Measurements from ENCODE around the gene CRP.
"Not testable (repeated sequence)": the region's sequence is repeated elsewhere in the genome, so short reads cannot be mapped to it uniquely, and the experiment has no call there.

CRP gene

GRCh38 chr1:159743651-159744410 is 29.4 kb upstream of the CRP start:
- H3K4me3 ChIP-seq (ENCODE audit: low read depth, low read length): no peak overlapping the region
- H3K36me3 ChIP-seq (ENCODE audit: control insufficient read depth, insufficient read depth, low read length): no peaks in the 10 kb centered on the region

GRCh38 chr1:159737238-159737916 is 23.0 kb upstream of the CRP start:
- H3K36me3 ChIP-seq (ENCODE audit: control insufficient read depth, insufficient read depth, low read length): no peaks in the 10 kb centered on the region
- no peak overlapping the region for H3K4me3 ChIP-seq (ENCODE audit: low read depth, low read length)
- no peak overlapping the region for H3K27ac ChIP-seq (ENCODE audit: low read depth, low read length)
- H3K9ac ChIP-seq (ENCODE audit: low read length): no peak overlapping the region
- no peaks in the 10 kb centered on the region for H3K4me1 ChIP-seq (ENCODE audit: control insufficient read depth, insufficient read depth, low read length)
- no peaks in the 10 kb centered on the region for H3K9me3 ChIP-seq (ENCODE audit: control insufficient read depth, insufficient read depth, low read depth, low read length)
- H3K27me3 ChIP-seq (ENCODE audit: control insufficient read depth, insufficient read depth, low read length): no peaks in the 10 kb centered on the region

More at GRCh38 chr1:159743651-159744410, 29.4 kb upstream of the CRP start:
- no peaks in the 10 kb centered on the region for H3K4me1 ChIP-seq (ENCODE audit: control insufficient read depth, insufficient read depth, low read length)
- no peak overlapping the region for H3K27ac ChIP-seq (ENCODE audit: low read depth, low read length)
- no peaks in the 10 kb centered on the region for H3K27me3 ChIP-seq (ENCODE audit: control insufficient read depth, insufficient read depth, low read length)
- H3K9me3 ChIP-seq (ENCODE audit: control insufficient read depth, insufficient read depth, low read depth, low read length): no peaks in the 10 kb centered on the region
- H3K9ac ChIP-seq (ENCODE audit: low read length): no peak overlapping the region

- not testable (repeated sequence) for H3K36me3 ChIP-seq (ENCODE audit: control insufficient read depth, insufficient read depth, low read length); H3K27ac ChIP-seq (ENCODE audit: low read depth, low read length); H3K4me3 ChIP-seq (ENCODE audit: low read depth, low read length); H3K9ac ChIP-seq (ENCODE audit: low read length); H3K27me3 ChIP-seq (ENCODE audit: control insufficient read depth, insufficient read depth, low read length); H3K4me1 ChIP-seq (ENCODE audit: control insufficient read depth, insufficient read depth, low read length)
- peaks cover 56% of the 10 kb centered on the region for H3K9me3 ChIP-seq (ENCODE audit: control insufficient read depth, insufficient read depth, low read depth, low read length)
These were observed 8.8 kb upstream of the CRP start for GRCh38 chr1:159723188-159723587.

GRCh38 chr1:159719990-159720389 is 5.6 kb upstream of the CRP start:
- H3K9ac ChIP-seq (ENCODE audit: low read length): no peak overlapping the region
- no peaks in the 10 kb centered on the region for H3K4me1 ChIP-seq (ENCODE audit: control insufficient read depth, insufficient read depth, low read length)
- H3K36me3 ChIP-seq (ENCODE audit: control insufficient read depth, insufficient read depth, low read length): no peaks in the 10 kb centered on the region
- no peak overlapping the region for H3K4me3 ChIP-seq (ENCODE audit: low read depth, low read length)
- no peaks in the 10 kb centered on the region for H3K27me3 ChIP-seq (ENCODE audit: control insufficient read depth, insufficient read depth, low read length)
- H3K9me3 ChIP-seq (ENCODE audit: control insufficient read depth, insufficient read depth, low read depth, low read length): peaks cover 54% of the 10 kb centered on the region
- H3K27ac ChIP-seq (ENCODE audit: low read depth, low read length): no peak overlapping the region

- no peak overlapping the region for H3K27ac ChIP-seq (ENCODE audit: low read depth, low read length)
- peaks cover 35% of the 10 kb centered on the region for H3K9me3 ChIP-seq (ENCODE audit: control insufficient read depth, insufficient read depth, low read depth, low read length)
- H3K27me3 ChIP-seq (ENCODE audit: control insufficient read depth, insufficient read depth, low read length): no peaks in the 10 kb centered on the region
- no peaks in the 10 kb centered on the region for H3K36me3 ChIP-seq (ENCODE audit: control insufficient read depth, insufficient read depth, low read length)
- no peak overlapping the region for H3K4me3 ChIP-seq (ENCODE audit: low read depth, low read length)
- H3K4me1 ChIP-seq (ENCODE audit: control insufficient read depth, insufficient read depth, low read length): no peaks in the 10 kb centered on the region
- H3K9ac ChIP-seq (ENCODE audit: low read length): no peak overlapping the region
These were observed 1.5 kb upstream of the CRP start for GRCh38 chr1:159715855-159716254.

- Histone ChIP-seq H3K4me1 (ENCODE audit: control insufficient read depth, insufficient read depth, low read length) (no peaks in the 10 kb centered on the region), H3K27ac (ENCODE audit: low read depth, low read length) (no peak overlapping the region), H3K27me3 (ENCODE audit: control insufficient read depth, insufficient read depth, low read length) (no peaks in the 10 kb centered on the region), H3K9ac (ENCODE audit: low read length) (no peak overlapping the region), H3K4me3 (ENCODE audit: low read depth, low read length) (no peak overlapping the region), H3K36me3 (ENCODE audit: control insufficient read depth, insufficient read depth, low read length) (no peaks in the 10 kb centered on the region), H3K9me3 (ENCODE audit: control insufficient read depth, insufficient read depth, low read depth, low read length) (peaks cover 2% of the 10 kb centered on the region; the same call in 1 of the 2 replicates)
These were observed 2.3 kb downstream of the CRP start for GRCh38 chr1:159712080-159712479.

GRCh38 chr1:159707472-159708260 is 6.7 kb downstream of the CRP start:
- H3K9ac ChIP-seq (ENCODE audit: low read length): no peak overlapping the region
- H3K9me3 ChIP-seq (ENCODE audit: control insufficient read depth, insufficient read depth, low read depth, low read length): no peaks in the 10 kb centered on the region
- no peak overlapping the region for H3K27ac ChIP-seq (ENCODE audit: low read depth, low read length)
- no peaks in the 10 kb centered on the region for H3K4me1 ChIP-seq (ENCODE audit: control insufficient read depth, insufficient read depth, low read length)
- H3K27me3 ChIP-seq (ENCODE audit: control insufficient read depth, insufficient read depth, low read length): no peaks in the 10 kb centered on the region
- H3K36me3 ChIP-seq (ENCODE audit: control insufficient read depth, insufficient read depth, low read length): no peaks in the 10 kb centered on the region
- no peak overlapping the region for H3K4me3 ChIP-seq (ENCODE audit: low read depth, low read length)

- H3K27ac ChIP-seq (ENCODE audit: low read depth, low read length): no peak overlapping the region
- no peaks in the 10 kb centered on the region for H3K4me1 ChIP-seq (ENCODE audit: control insufficient read depth, insufficient read depth, low read length)
- no peaks in the 10 kb centered on the region for H3K9me3 ChIP-seq (ENCODE audit: control insufficient read depth, insufficient read depth, low read depth, low read length)
- no peaks in the 10 kb centered on the region for H3K36me3 ChIP-seq (ENCODE audit: control insufficient read depth, insufficient read depth, low read length)
- no peak overlapping the region for H3K4me3 ChIP-seq (ENCODE audit: low read depth, low read length)
- no peak overlapping the region for H3K9ac ChIP-seq (ENCODE audit: low read length)
- H3K27me3 ChIP-seq (ENCODE audit: control insufficient read depth, insufficient read depth, low read length): no peaks in the 10 kb centered on the region
These were observed 8.5 kb downstream of the CRP start for GRCh38 chr1:159705904-159706256.

- Histone ChIP-seq H3K9me3 (ENCODE audit: control insufficient read depth, insufficient read depth, low read depth, low read length) (no peaks in the 10 kb centered on the region), H3K36me3 (ENCODE audit: control insufficient read depth, insufficient read depth, low read length) (no peaks in the 10 kb centered on the region), H3K4me1 (ENCODE audit: control insufficient read depth, insufficient read depth, low read length) (no peaks in the 10 kb centered on the region), H3K4me3 (ENCODE audit: low read depth, low read length) (no peak overlapping the region), H3K9ac (ENCODE audit: low read length) (no peak overlapping the region), H3K27me3 (ENCODE audit: control insufficient read depth, insufficient read depth, low read length) (no peaks in the 10 kb centered on the region), H3K27ac (ENCODE audit: low read depth, low read length) (no peak overlapping the region)
These were observed 9.0 kb downstream of the CRP start for GRCh38 chr1:159705251-159705903.

GRCh38 chr1:159704481-159704880 is 9.9 kb downstream of the CRP start:
- Histone ChIP-seq H3K4me1 (ENCODE audit: control insufficient read depth, insufficient read depth, low read length) (no peaks in the 10 kb centered on the region), H3K27me3 (ENCODE audit: control insufficient read depth, insufficient read depth, low read length) (no peaks in the 10 kb centered on the region), H3K9ac (ENCODE audit: low read length) (no peak overlapping the region), H3K9me3 (ENCODE audit: control insufficient read depth, insufficient read depth, low read depth, low read length) (no peaks in the 10 kb centered on the region), H3K4me3 (ENCODE audit: low read depth, low read length) (no peak overlapping the region), H3K27ac (ENCODE audit: low read depth, low read length) (no peak overlapping the region), H3K36me3 (ENCODE audit: control insufficient read depth, insufficient read depth, low read length) (no peaks in the 10 kb centered on the region)
